ENCODE results near the gene FAR2.

DNA sequence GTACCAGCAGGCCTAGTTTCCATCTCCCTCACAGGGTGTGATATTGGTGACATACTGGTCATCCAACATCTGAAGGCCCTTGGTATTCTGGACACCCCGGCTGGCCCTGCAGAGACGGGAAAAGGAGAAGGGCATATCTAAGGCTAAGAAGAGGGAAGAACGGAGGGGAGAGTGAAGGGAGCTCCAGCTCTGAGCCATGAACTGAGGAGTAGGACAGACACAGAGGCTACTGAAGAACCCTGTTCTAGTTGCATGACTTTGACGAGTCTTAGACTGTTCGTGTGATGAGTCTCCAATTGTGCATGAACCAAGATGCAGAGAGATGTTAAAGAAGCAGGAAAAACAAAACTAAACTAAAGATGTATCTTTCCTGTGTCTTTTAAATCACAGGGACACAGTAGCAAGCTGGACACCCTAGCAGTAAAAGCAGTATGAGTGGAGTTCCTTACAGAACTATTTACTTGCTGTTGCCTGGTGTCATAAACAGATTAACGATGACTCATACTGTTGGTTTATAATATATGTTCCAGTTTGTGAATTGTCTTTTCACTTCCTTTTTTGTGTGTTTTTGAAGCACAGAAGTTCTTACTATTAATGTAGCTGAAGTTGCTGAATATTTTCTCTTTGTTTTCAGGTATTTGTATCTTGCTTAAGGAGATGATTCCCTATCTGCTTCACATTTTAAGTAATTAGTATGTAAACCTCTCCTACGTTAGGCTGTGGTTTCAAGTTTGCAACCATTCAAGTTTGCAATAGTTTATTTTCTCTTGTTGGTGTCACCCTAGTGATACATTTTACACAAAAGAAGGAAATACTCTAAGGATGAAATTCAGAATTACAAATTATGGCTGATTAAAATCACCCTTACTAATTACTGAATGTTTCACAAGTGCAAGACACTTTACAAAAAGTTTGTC lies 15.7 kb downstream of the FAR2 start:
- TF ChIP-seq, protein P1, sequence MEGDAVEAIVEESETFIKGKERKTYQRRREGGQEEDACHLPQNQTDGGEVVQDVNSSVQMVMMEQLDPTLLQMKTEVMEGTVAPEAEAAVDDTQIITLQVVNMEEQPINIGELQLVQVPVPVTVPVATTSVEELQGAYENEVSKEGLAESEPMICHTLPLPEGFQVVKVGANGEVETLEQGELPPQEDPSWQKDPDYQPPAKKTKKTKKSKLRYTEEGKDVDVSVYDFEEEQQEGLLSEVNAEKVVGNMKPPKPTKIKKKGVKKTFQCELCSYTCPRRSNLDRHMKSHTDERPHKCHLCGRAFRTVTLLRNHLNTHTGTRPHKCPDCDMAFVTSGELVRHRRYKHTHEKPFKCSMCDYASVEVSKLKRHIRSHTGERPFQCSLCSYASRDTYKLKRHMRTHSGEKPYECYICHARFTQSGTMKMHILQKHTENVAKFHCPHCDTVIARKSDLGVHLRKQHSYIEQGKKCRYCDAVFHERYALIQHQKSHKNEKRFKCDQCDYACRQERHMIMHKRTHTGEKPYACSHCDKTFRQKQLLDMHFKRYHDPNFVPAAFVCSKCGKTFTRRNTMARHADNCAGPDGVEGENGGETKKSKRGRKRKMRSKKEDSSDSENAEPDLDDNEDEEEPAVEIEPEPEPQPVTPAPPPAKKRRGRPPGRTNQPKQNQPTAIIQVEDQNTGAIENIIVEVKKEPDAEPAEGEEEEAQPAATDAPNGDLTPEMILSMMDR (conservative IDR thresholded peaks at IDR 0.05 in 1 of 2, IDR thresholded peaks at IDR 0.05 in 1 of 2; ENCODE audit: low read depth in 1 of 2, low read length in 2 of 2): no peak
- TF ChIP-seq EZH2 (IDR thresholded peaks at IDR 0.05; ENCODE audit: low read length, missing control alignments): no peak

Measured in fibroblast of lung (primary cell).